GM18861 (cell line): ENCODE results near the gene XCR1.
"Not testable (repeated sequence)": the region's sequence is repeated elsewhere in the genome, so short reads cannot be mapped to it uniquely, and the experiment has no call there.

Source experiments
- ATAC-seq: cut with Tn5 transposase; IDR thresholded peaks from one replicate; pipeline ENCODE4 v1.9.1; 2021; ENCODE audit not compliant: unreplicated experiment

XCR1 gene

GRCh38 chr3:46046231-46046630, 18.9 kb upstream of the XCR1 start:
- ATAC-seq, result not testable (repeated sequence)

DNA sequence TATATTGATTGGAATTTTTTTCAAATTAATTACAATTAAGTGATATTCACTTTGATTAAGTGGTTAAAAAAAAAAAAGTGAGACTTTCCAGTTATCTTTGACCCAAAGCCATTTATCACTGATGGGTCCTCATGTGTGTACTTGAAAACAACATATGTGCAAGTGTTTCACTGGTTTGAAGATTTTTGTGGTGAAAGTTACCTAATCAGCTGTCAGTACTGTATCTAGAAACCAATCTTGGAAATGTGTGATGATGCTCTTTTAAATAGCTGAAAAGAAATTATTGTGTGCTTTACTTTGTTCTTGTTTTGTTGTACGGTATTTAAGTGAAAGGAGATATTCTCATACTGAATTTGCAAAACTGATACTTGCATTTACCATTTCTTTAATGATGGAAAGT, 11.6 kb upstream of the XCR1 start:
- ATAC-seq, result no peak

GRCh38 chr3:46038071-46038470, 10.8 kb upstream of the XCR1 start:
- ATAC-seq, result not testable (repeated sequence)

GRCh38 chr3:46036191-46036590, 8.9 kb upstream of the XCR1 start:
- no peak for ATAC-seq

DNA sequence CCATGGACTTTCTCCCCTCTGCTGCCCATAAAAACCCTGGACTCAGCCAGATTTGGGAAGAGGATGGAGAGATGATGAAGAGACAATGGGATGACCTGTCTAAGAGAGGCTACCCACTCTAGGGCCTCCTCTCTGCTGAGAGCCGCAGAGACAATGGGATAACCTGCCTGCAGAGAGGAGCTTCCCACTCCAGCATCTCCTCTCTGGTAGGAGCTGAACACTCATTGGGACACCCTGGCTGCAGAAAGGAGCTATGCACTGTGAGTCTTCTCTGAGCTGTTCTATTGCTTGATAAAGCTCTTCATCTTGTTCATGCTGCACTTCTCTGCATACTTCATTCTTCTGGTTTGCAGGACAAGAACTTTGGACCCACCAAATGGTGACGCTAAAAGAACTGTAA, 4.5 kb upstream of the XCR1 start:
- no peak for ATAC-seq

DNA sequence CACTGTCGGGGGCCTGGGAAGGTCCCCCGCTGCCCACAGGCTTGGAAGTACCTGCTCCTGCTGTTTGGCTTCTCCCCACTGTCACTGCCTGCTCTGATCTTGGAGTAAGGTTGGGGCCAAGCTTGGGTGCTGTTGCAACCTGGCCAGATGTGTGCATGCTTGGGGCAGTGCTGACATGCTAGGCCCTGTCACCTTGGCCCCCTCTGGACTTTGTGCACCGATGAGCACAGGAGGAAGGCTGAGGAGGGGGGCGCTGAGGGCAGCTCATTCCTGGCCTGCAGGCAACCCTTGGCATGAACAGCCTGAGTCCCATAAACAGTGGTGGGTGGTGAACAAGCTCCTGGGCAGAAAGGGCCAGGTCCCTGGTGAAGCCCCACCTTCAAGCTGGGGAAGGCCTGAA, 4.0 kb upstream of the XCR1 start:
- no peak for ATAC-seq

GRCh38 chr3:46030626-46031025, 3.3 kb upstream of the XCR1 start:
- ATAC-seq, result no peak

GRCh38 chr3:46029953-46030543, 2.8 kb upstream of the XCR1 start:
- no peak for ATAC-seq

- no peak for ATAC-seq
These were observed 584 bp upstream of the XCR1 start for GRCh38 chr3:46027736-46028397.

DNA sequence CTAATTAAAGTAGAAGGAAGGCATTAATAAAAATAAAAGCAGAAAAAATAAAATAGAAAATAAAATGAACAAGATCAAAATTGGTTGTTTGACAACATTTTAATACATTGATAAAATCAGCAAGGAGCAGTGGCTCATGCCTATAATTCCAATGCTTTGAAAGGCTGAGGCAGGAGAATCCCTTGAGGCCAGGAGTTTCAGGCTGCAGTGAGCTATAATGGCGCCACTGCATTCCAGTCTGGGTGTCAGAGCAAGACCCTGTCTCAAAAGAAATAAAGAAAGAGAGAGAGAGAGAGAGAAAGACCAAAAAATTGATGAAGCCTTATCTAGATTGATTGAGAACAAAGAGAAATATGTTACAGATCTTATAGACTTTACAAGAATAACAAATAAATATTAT, 2.1 kb downstream of the XCR1 start:
- ATAC-seq, result no peak

DNA sequence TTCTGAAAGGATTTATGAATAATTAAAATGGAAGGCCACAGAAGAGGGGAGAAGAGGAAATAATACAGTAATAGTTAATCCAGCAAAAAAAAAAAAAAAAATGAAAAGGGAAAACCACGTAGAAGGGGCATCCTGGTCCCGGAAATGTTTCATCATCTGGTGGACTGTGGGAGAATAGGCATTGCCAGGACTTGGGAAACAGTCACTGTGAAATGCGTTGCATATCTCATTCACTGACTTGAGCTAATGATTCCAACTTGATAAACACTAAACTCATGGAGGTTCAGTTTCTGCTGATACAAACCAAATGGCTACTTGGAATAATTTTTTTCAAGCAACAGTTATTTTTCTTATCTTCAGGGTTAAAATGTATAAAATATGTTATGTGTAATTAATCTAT, 3.2 kb downstream of the XCR1 start:
- no peak for ATAC-seq

- no peak for ATAC-seq
These were observed 4.1 kb downstream of the XCR1 start for GRCh38 chr3:46022909-46023785.

GRCh38 chr3:46021516-46021915, 5.8 kb downstream of the XCR1 start:
- no peak for ATAC-seq

- no peak for ATAC-seq
These were observed 6.3 kb downstream of the XCR1 start for GRCh38 chr3:46020766-46021510.

GRCh38 chr3:46019707-46020106, 7.6 kb downstream of the XCR1 start:
- ATAC-seq, result no peak

DNA sequence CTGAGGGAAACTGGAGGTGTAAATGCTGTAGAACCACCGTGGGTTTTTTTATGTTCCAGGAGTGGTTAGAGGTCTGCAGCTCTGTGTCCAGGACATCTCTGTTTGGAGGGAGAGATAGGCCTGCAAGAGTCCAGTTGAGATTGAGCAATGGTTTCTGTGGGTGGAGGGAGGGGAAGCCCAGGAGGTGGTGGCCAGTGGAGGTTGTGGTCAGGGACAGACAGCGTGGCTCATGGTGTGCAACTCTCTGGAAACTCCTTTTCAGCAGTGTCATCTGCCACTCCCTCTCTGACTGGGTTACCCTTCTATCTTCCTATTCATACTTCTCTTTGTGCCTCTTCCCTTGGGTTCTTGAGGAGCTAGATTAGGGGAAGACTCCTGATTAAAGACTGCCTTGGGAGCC, 9.6 kb downstream of the XCR1 start:
- ATAC-seq, result no peak

- no peak for ATAC-seq
These were observed 13.8 kb downstream of the XCR1 start for GRCh38 chr3:46013316-46014094.

GRCh38 chr3:46012246-46012645, 15.0 kb downstream of the XCR1 start:
- no peak for ATAC-seq

GRCh38 chr3:46010519-46011113, 16.7 kb downstream of the XCR1 start:
- ATAC-seq, result no peak

- ATAC-seq, result no peak
These were observed 19.2 kb downstream of the XCR1 start for GRCh38 chr3:46008058-46008457.
